Measurements from ENCODE around the gene TMEM59L. TPM values are rescaled to one million over a fixed set of nuclear protein-coding genes. Genes with fewer than 3 reads are reported as not detected.

The TMEM59L gene
- total RNA-seq, 4 donors from 2014 or later, result 0.46 to 0.63 (median 0.52) TPM; not detected in 1

GRCh38 chr19:18646535-18647370 lies 34.1 kb downstream of the TMEM59L start:
- intact Hi-C loops (cut with DNase I; ENCODE audit: low total_unique reads), result no loop called here
- H3K4me3 ChIP-seq (ENCODE audit: low read depth, poor library complexity, severe bottlenecking), result no peak overlapping the region
- DNase-seq (ENCODE audit: low spot score in 2 of 2), result no peak
- 93 to 94% methylated on average over 29 to 30 of the region's 34 CpGs for WGBS, 2 donors
- TF ChIP-seq POLR2A (IDR thresholded peaks at IDR 0.05) (no peak), CTCF (IDR thresholded peaks at IDR 0.05) (no peak)

- TF ChIP-seq CTCF (IDR thresholded peaks at IDR 0.05) (no peak), POLR2A (IDR thresholded peaks at IDR 0.05) (no peak)
- WGBS, 2 donors, result 87 to 95% methylated on average over 1 of the region's 1 CpG
- H3K4me3 ChIP-seq (ENCODE audit: low read depth, poor library complexity, severe bottlenecking), result no peak overlapping the region
- no peak for DNase-seq (ENCODE audit: low spot score in 2 of 2)
- intact Hi-C loops (cut with DNase I; ENCODE audit: low total_unique reads), result no loop called here
These were observed 34.7 kb downstream of the TMEM59L start for GRCh38 chr19:18647371-18647767.

GRCh38 chr19:18647807-18648206 lies 35.1 kb downstream of the TMEM59L start:
- intact Hi-C loops (cut with DNase I; ENCODE audit: low total_unique reads), result no loop called here
- TF ChIP-seq POLR2A (IDR thresholded peaks at IDR 0.05) (no peak), CTCF (IDR thresholded peaks at IDR 0.05) (no peak)
- WGBS, 2 donors, result 97 to 98% methylated on average over 9 to 10 of the region's 10 CpGs
- no peak overlapping the region for H3K4me3 ChIP-seq (ENCODE audit: low read depth, poor library complexity, severe bottlenecking)
- DNase-seq (ENCODE audit: low spot score in 2 of 2), result no peak

GRCh38 chr19:18648973-18649315 lies 36.3 kb downstream of the TMEM59L start:
- H3K4me3 ChIP-seq (ENCODE audit: low read depth, poor library complexity, severe bottlenecking), result no peak overlapping the region
- TF ChIP-seq POLR2A (IDR thresholded peaks at IDR 0.05) (no peak), CTCF (IDR thresholded peaks at IDR 0.05) (no peak)
- intact Hi-C loops (cut with DNase I; ENCODE audit: low total_unique reads), result no loop called here
- DNase-seq (ENCODE audit: low spot score in 2 of 2), result no peak
- 72 to 82% methylated on average over 13 of the region's 13 CpGs for WGBS, 2 donors

GRCh38 chr19:18649371-18650020 lies 36.8 kb downstream of the TMEM59L start:
- DNase-seq (ENCODE audit: low spot score in 2 of 2), result peak; percentile 55 to 93
- TF ChIP-seq POLR2A (IDR thresholded peaks at IDR 0.05), result no peak
- TF ChIP-seq CTCF (IDR thresholded peaks at IDR 0.05), result no peak
- intact Hi-C loops (cut with DNase I; ENCODE audit: low total_unique reads), result no loop called here
- 43 to 52% methylated on average over 24 to 25 of the region's 25 CpGs for WGBS, 2 donors
- no peak overlapping the region for H3K4me3 ChIP-seq (ENCODE audit: low read depth, poor library complexity, severe bottlenecking)
